Astrocyte (in vitro differentiated cells and primary cell): ENCODE data around the gene MPND. TPM values are rescaled to one million over a fixed set of nuclear protein-coding genes. Genes with fewer than 3 reads are reported as not detected.

Source experiments
- DNase-seq: peaks from one replicate; pipeline ENCODE4 v3.0.0-alpha.2; 2010; ENCODE audit warnings: low read depth
- FAIRE-seq: peaks from 2 replicates; lab custom pipeline; 2011; peaks lifted over from hg19 to GRCh38; lab: Jason Lieb, UNC
- H2AFZ ChIP-seq: 2 replicates; pipeline ENCODE4 v1.6.0; 2012; ENCODE audit warnings: low read depth, low read length, inconsistent platforms
- H3K27ac ChIP-seq: 2 replicates; pipeline ENCODE4 v1.5.1; 2011; ENCODE audit warnings: low read depth, low read length, inconsistent platforms
- H3K27me3 ChIP-seq: 2 replicates; pipeline ENCODE4 v1.6.0; 2011; ENCODE audit warnings: low read length, inconsistent platforms; ENCODE audit not compliant: insufficient read depth
- H3K36me3 ChIP-seq: 2 replicates; pipeline ENCODE4 v1.5.1; 2011; ENCODE audit warnings: low read length, inconsistent platforms; ENCODE audit not compliant: insufficient read depth
- H3K4me1 ChIP-seq: 2 replicates; pipeline ENCODE4 v1.5.1; 2011; ENCODE audit warnings: low read length, inconsistent platforms; ENCODE audit not compliant: insufficient read depth
- H3K4me2 ChIP-seq: 2 replicates; pipeline ENCODE4 v1.6.0; 2012; ENCODE audit warnings: low read length, inconsistent platforms
- H3K4me3 ChIP-seq: 2 replicates; pipeline ENCODE4 v1.5.1; 2011; ENCODE audit warnings: low read depth, mild to moderate bottlenecking, low read length, inconsistent platforms; ENCODE audit not compliant: insufficient read depth
- H3K79me2 ChIP-seq: 2 replicates; pipeline ENCODE4 v1.6.0; 2012; ENCODE audit warnings: mild to moderate bottlenecking, low read length, inconsistent platforms; ENCODE audit not compliant: insufficient read depth
- H3K9ac ChIP-seq: 2 replicates; pipeline ENCODE4 v1.6.0; 2012; ENCODE audit warnings: mild to moderate bottlenecking, low read length, inconsistent platforms
- H3K9me3 ChIP-seq: 2 replicates; pipeline ENCODE4 v1.5.1; 2012; ENCODE audit warnings: low read depth, mild to moderate bottlenecking, low read length, inconsistent platforms; ENCODE audit not compliant: insufficient read depth
- H4K20me1 ChIP-seq: 2 replicates; pipeline ENCODE4 v1.6.0; 2012; ENCODE audit warnings: low read length, inconsistent platforms; ENCODE audit not compliant: insufficient read depth
- H3K27ac Mint-ChIP-seq: one replicate; pipeline ENCODE4 v1.8.0; 2021; ENCODE audit warnings: mild to moderate bottlenecking, mixed read lengths; ENCODE audit not compliant: unreplicated experiment
- H3K27me3 Mint-ChIP-seq: one replicate; pipeline ENCODE4 v1.8.0; 2021; ENCODE audit warnings: low read depth, mixed read lengths; ENCODE audit not compliant: unreplicated experiment
- H3K36me3 Mint-ChIP-seq: one replicate; pipeline ENCODE4 v1.8.0; 2021; ENCODE audit warnings: low read depth, mixed read lengths; ENCODE audit not compliant: unreplicated experiment
- H3K4me1 Mint-ChIP-seq: one replicate; pipeline ENCODE4 v1.8.0; 2021; ENCODE audit warnings: low read depth, mixed read lengths; ENCODE audit not compliant: unreplicated experiment
- H3K4me3 Mint-ChIP-seq: one replicate; pipeline ENCODE4 v1.8.0; 2021; ENCODE audit warnings: mild to moderate bottlenecking, moderate library complexity, mixed read lengths; ENCODE audit not compliant: unreplicated experiment
- H3K9me3 Mint-ChIP-seq: one replicate; pipeline ENCODE4 v1.8.0; 2021; ENCODE audit warnings: mild to moderate bottlenecking, mixed read lengths; ENCODE audit not compliant: unreplicated experiment
- EZH2 ChIP-seq: IDR thresholded peaks from 2 replicates; pipeline ENCODE4 v1.6.1; 2012; ENCODE audit warnings: mild to moderate bottlenecking, low read length, inconsistent platforms; ENCODE audit not compliant: insufficient read depth
- total RNA-seq: library from RNA; stranded (reverse); gene quantifications from 2 replicates; pipeline ENCODE4 v1.2.1, GENCODE V29; 2021
- TF ChIP-seq, protein P1 (sequence below): IDR thresholded peaks from 2 replicates; pipeline ENCODE4 v1.5.1; 2011; ENCODE audit warnings: low read depth, mild to moderate bottlenecking, inconsistent platforms, low read length, moderate library complexity; ENCODE audit not compliant: insufficient read depth

Gene MPND
- total RNA-seq, 1 donor from 2014 or later, result 14.7 TPM

DNA sequence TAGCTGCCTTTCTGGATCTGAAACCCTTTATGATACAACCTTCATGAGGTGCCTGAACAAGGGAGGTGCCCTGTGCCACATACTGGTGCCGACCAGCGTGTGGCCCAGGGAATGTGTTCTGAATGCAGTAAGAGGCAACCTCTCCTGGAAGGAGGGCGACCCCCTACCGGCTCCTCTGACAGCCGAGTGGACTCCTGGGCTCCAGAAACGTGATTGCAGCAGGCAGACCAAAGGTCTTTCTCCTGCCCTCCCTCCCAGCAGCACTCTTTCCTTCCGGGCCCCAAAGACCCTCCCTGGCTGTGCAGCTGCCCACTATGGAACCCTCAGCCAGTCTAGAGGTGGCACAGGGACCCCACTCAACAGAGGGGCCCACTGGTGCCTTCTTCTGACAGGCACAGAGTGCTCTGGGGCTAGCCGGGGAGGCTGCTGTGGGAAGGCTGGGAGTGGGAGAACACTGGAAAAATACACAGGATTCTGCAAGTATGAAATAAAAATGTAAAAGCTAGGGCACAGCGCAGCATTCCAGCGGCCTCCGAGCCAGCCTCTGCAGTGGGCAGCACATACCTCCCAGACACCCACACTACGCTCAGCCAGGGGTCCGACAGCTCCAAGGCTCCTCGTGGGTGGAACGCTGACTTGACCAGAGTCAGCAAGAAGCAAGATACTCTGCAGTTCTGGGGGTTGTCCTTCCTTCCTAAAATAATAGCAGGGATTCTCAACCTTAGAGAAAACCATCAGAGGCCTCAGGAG, 42.1 kb downstream of the MPND start:
- Histone ChIP-seq H3K27ac (peak overlapping the region; percentile 27), H3K27me3 (no peaks in the 10 kb centered on the region), H3K4me3 (no peak overlapping the region), H4K20me1 (peaks cover 96% of the 10 kb centered on the region), H3K9ac (peak overlapping the region; percentile 1), H2AFZ (no peak overlapping the region), H3K9me3 (no peaks in the 10 kb centered on the region), H3K4me2 (peak overlapping the region; percentile 37), H3K4me1 (peaks cover 23% of the 10 kb centered on the region), H3K36me3 (no peaks in the 10 kb centered on the region), H3K79me2 (peaks cover 94% of the 10 kb centered on the region)
- FAIRE-seq (no peak), DNase-seq (no peak)
- peaks cover 38% of the 10 kb centered on the region for H3K4me1 Mint-ChIP-seq
- H3K9me3 Mint-ChIP-seq, result no peaks in the 10 kb centered on the region
- peaks cover 7% of the 10 kb centered on the region for H3K36me3 Mint-ChIP-seq
- TF ChIP-seq, protein P1, sequence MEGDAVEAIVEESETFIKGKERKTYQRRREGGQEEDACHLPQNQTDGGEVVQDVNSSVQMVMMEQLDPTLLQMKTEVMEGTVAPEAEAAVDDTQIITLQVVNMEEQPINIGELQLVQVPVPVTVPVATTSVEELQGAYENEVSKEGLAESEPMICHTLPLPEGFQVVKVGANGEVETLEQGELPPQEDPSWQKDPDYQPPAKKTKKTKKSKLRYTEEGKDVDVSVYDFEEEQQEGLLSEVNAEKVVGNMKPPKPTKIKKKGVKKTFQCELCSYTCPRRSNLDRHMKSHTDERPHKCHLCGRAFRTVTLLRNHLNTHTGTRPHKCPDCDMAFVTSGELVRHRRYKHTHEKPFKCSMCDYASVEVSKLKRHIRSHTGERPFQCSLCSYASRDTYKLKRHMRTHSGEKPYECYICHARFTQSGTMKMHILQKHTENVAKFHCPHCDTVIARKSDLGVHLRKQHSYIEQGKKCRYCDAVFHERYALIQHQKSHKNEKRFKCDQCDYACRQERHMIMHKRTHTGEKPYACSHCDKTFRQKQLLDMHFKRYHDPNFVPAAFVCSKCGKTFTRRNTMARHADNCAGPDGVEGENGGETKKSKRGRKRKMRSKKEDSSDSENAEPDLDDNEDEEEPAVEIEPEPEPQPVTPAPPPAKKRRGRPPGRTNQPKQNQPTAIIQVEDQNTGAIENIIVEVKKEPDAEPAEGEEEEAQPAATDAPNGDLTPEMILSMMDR, result no peak
- no peak for TF ChIP-seq EZH2
- H3K4me3 Mint-ChIP-seq, result no peak overlapping the region
- no peaks in the 10 kb centered on the region for H3K27me3 Mint-ChIP-seq
- H3K27ac Mint-ChIP-seq, result no peak overlapping the region

DNA sequence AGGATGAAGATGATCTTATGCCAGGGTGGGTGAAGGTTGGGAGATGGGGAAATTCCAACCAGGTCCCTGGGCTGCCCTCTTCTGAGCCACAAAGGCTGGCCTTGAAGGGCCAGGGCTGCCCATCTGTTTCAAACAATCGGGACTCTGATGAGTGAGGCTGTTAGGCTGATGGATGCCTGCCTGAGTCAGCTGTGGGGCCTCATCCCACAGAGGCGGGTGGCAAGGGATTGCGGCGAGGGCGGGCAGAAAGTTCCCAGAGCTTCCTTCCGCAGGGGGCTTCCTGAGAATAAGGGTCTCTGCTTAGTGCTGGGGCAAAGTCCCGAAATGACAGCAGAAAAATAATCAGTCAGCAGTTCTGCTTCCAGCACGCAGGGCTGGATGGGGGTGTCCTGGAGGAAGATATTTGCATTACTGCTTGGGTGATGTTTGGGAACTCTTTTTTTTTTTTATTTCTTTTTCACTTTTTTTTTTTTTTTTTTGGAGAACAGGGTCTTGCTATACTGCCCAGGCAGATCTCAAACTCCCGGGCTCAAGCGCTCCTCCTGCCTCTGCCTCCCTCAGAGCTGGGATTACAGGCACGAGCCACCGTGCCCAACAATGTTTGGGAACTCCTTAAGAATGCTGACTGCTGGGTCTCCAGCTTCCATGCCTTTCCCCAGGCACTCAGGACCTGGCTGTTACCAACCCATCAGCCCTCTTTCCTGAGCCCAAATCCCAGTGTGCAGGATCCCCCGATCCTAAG, 42.9 kb downstream of the MPND start:
- Mint-ChIP-seq H3K27ac (no peak overlapping the region), H3K9me3 (no peaks in the 10 kb centered on the region), H3K4me3 (no peak overlapping the region), H3K4me1 (peaks cover 46% of the 10 kb centered on the region), H3K36me3 (peaks cover 8% of the 10 kb centered on the region), H3K27me3 (no peaks in the 10 kb centered on the region)
- H3K4me2 ChIP-seq, result peak overlapping the region; percentile 37
- peaks cover 94% of the 10 kb centered on the region for H3K79me2 ChIP-seq
- no peak overlapping the region for H3K4me3 ChIP-seq
- H3K27me3 ChIP-seq, result no peaks in the 10 kb centered on the region
- no peak overlapping the region for H2AFZ ChIP-seq
- DNase-seq (no peak), FAIRE-seq (no peak)
- H3K36me3 ChIP-seq, result no peaks in the 10 kb centered on the region
- TF ChIP-seq, protein P1, result peak; percentile 14
- TF ChIP-seq EZH2, result no peak
- no peaks in the 10 kb centered on the region for H3K9me3 ChIP-seq
- H3K27ac ChIP-seq, result peak overlapping the region; percentile 0
- H3K9ac ChIP-seq, result peak overlapping the region; percentile 1
- H3K4me1 ChIP-seq, result peaks cover 31% of the 10 kb centered on the region
- H4K20me1 ChIP-seq, result peaks cover 96% of the 10 kb centered on the region
